BLaER1 (cell line): ENCODE results near the gene OSBPL9.
"Not testable (repeated sequence)": the region's sequence is repeated elsewhere in the genome, so short reads cannot be mapped to it uniquely, and the experiment has no call there.

Experiments
- H3K27ac ChIP-seq: shearing (Covaris generic); formaldehyde crosslinking; 2 replicates; pipeline ENCODE4 v1.8.1; 2022
- H3K27me3 ChIP-seq: shearing (Covaris generic); formaldehyde crosslinking; 2 replicates; pipeline ENCODE4 v1.8.1; 2022
- H3K36me3 ChIP-seq: shearing (Covaris generic); formaldehyde crosslinking; 2 replicates; pipeline ENCODE4 v1.8.1; 2022
- H3K4me1 ChIP-seq: shearing (Covaris generic); formaldehyde crosslinking; 2 replicates; pipeline ENCODE4 v1.8.1; 2022
- H3K4me2 ChIP-seq: shearing (Covaris generic); formaldehyde crosslinking; 2 replicates; pipeline ENCODE4 v1.8.1; 2022
- H3K4me3 ChIP-seq: shearing (Covaris generic); formaldehyde crosslinking; 2 replicates; pipeline ENCODE4 v1.8.1; 2022
- H3K9ac ChIP-seq: shearing (Covaris generic); formaldehyde crosslinking; 2 replicates; pipeline ENCODE4 v1.8.1; 2022
- H3K9me3 ChIP-seq: shearing (Covaris generic); formaldehyde crosslinking; 2 replicates; pipeline ENCODE4 v1.8.1; 2022
- H4K20me1 ChIP-seq: shearing (Covaris generic); formaldehyde crosslinking; 2 replicates; pipeline ENCODE4 v1.8.1; 2022
- Cebpa-rat ChIP-seq: shearing (Covaris generic); IDR thresholded peaks from 2 replicates; pipeline ENCODE4 v1.8.1; 2022

The OSBPL9 gene

GRCh38 chr1:51788938-51789337, 172.0 kb downstream of the OSBPL9 start:
- H3K4me1 ChIP-seq: no peaks in the 10 kb centered on the region
- peaks cover 100% of the 10 kb centered on the region for H3K36me3 ChIP-seq
- no peak for TF ChIP-seq Cebpa-rat
- no peak overlapping the region for H3K27ac ChIP-seq
- no peak overlapping the region for H3K9ac ChIP-seq
- H3K27me3 ChIP-seq: no peaks in the 10 kb centered on the region
- no peak overlapping the region for H3K4me2 ChIP-seq
- peaks cover 6% of the 10 kb centered on the region; the same call in 1 of the 2 replicates for H4K20me1 ChIP-seq
- H3K4me3 ChIP-seq: no peak overlapping the region
- H3K9me3 ChIP-seq: no peaks in the 10 kb centered on the region

GRCh38 chr1:51789342-51789741, 172.4 kb downstream of the OSBPL9 start:
- no peak overlapping the region for H3K4me3 ChIP-seq
- no peak overlapping the region for H3K9ac ChIP-seq
- peaks cover 6% of the 10 kb centered on the region; the same call in 1 of the 2 replicates for H4K20me1 ChIP-seq
- no peak overlapping the region for H3K27ac ChIP-seq
- H3K4me1 ChIP-seq: no peaks in the 10 kb centered on the region
- H3K9me3 ChIP-seq: no peaks in the 10 kb centered on the region
- H3K27me3 ChIP-seq: no peaks in the 10 kb centered on the region
- no peak for TF ChIP-seq Cebpa-rat
- H3K36me3 ChIP-seq: peaks cover 100% of the 10 kb centered on the region
- no peak overlapping the region for H3K4me2 ChIP-seq

DNA sequence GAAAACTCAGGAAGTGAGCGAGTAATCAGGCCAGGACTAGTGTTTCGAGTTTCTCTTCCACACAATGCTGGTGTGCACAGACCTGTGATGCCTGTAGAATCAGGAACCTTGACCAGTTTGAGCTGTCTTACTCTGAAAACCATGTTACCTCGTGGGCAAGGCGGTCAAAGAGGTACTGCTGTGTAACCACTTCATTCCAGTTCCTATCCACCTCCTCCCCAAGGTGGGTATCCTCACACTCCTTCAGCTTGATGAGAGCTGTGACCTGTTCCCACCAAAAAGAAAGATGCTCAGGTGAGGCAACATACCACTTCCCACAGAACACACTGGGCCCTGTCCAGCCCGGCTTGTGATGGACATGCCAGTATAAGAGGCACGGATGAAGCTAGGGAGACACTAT, 173.5 kb downstream of the OSBPL9 start:
- no peak overlapping the region for H3K4me2 ChIP-seq
- no peaks in the 10 kb centered on the region for H3K9me3 ChIP-seq
- no peak overlapping the region for H3K27ac ChIP-seq
- H3K4me3 ChIP-seq: no peak overlapping the region
- peaks cover 6% of the 10 kb centered on the region; the same call in 1 of the 2 replicates for H4K20me1 ChIP-seq
- H3K27me3 ChIP-seq: no peaks in the 10 kb centered on the region
- TF ChIP-seq Cebpa-rat: no peak
- H3K36me3 ChIP-seq: peaks cover 100% of the 10 kb centered on the region
- H3K4me1 ChIP-seq: no peaks in the 10 kb centered on the region
- no peak overlapping the region for H3K9ac ChIP-seq

DNA sequence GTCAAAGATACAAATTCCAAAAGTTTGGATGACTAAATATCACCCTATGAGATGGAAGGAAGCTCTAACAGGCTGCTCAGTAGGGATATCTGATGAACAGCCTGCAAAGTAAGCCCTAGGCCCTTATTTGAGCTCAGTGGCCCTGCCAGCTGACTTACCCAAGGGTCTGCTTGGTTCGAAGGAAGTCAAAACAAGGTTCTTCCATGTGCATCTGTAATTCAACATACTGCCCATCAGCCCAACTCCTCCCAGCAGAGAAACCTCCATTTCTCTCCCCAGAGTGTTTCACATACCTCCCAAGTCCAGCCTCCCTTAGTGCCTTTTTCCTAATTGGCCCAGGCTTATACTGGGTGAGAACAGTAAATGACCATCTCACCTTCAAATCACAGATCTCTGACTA, 175.0 kb downstream of the OSBPL9 start:
- Histone ChIP-seq H3K27ac (no peak overlapping the region), H3K4me1 (no peaks in the 10 kb centered on the region), H3K4me2 (no peak overlapping the region), H3K9me3 (no peaks in the 10 kb centered on the region), H3K9ac (no peak overlapping the region), H3K4me3 (no peak overlapping the region), H3K36me3 (peaks cover 98% of the 10 kb centered on the region), H4K20me1 (peaks cover under 1% of the 10 kb centered on the region; the same call in 1 of the 2 replicates), H3K27me3 (no peaks in the 10 kb centered on the region)
- no peak for TF ChIP-seq Cebpa-rat

GRCh38 chr1:51792864-51793263, 176.0 kb downstream of the OSBPL9 start:
- no peaks in the 10 kb centered on the region for H3K9me3 ChIP-seq
- H4K20me1 ChIP-seq: no peaks in the 10 kb centered on the region
- no peak for TF ChIP-seq Cebpa-rat
- no peak overlapping the region for H3K4me3 ChIP-seq
- H3K4me2 ChIP-seq: no peak overlapping the region
- H3K36me3 ChIP-seq: peaks cover 98% of the 10 kb centered on the region
- H3K27ac ChIP-seq: no peak overlapping the region
- no peak overlapping the region for H3K9ac ChIP-seq
- no peaks in the 10 kb centered on the region for H3K27me3 ChIP-seq
- H3K4me1 ChIP-seq: no peaks in the 10 kb centered on the region

DNA sequence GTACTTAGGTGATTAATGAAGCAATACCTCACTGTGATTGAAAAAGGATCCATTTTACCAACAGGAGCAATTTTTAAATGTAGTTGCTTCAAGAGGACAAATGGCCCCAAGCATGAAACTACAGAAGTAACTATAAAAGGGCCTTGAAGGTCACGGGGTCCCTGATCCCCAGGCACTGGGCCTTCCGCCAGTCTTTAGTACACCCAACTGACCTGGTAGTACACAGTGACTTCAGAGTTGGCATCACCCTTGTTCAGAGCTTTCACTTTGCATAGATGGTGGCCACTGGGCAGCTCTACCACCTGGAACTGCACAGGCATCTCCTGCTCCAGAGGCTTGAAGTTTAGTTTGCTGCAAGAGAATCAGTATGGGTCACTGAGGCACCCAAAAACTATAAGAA, 177.4 kb downstream of the OSBPL9 start:
- Histone ChIP-seq H3K27me3 (no peaks in the 10 kb centered on the region), H3K27ac (no peak overlapping the region), H3K4me3 (no peak overlapping the region), H3K9ac (no peak overlapping the region), H3K9me3 (no peaks in the 10 kb centered on the region), H3K36me3 (peaks cover 92% of the 10 kb centered on the region), H4K20me1 (no peaks in the 10 kb centered on the region), H3K4me2 (no peak overlapping the region), H3K4me1 (peaks cover under 1% of the 10 kb centered on the region; the same call in 1 of the 2 replicates)
- TF ChIP-seq Cebpa-rat: no peak

- Histone ChIP-seq H3K27ac (no peak overlapping the region), H3K9me3 (no peaks in the 10 kb centered on the region), H3K4me3 (no peak overlapping the region), H3K36me3 (peaks cover 92% of the 10 kb centered on the region), H3K27me3 (no peaks in the 10 kb centered on the region), H3K4me2 (no peak overlapping the region), H3K9ac (no peak overlapping the region), H3K4me1 (peaks cover 6% of the 10 kb centered on the region), H4K20me1 (no peaks in the 10 kb centered on the region)
- no peak for TF ChIP-seq Cebpa-rat
Observed at GRCh38 chr1:51794868-51795267, 178.0 kb downstream of the OSBPL9 start.

- no peaks in the 10 kb centered on the region for H3K27me3 ChIP-seq
- H3K27ac ChIP-seq: peak overlapping the region; percentile 58
- TF ChIP-seq Cebpa-rat: no peak
- H3K9me3 ChIP-seq: no peaks in the 10 kb centered on the region
- no peaks in the 10 kb centered on the region for H4K20me1 ChIP-seq
- peak overlapping the region; percentile 42 for H3K9ac ChIP-seq
- no peak overlapping the region for H3K4me3 ChIP-seq
- H3K4me1 ChIP-seq: peaks cover 16% of the 10 kb centered on the region
- peak overlapping the region; percentile 54 for H3K4me2 ChIP-seq
- H3K36me3 ChIP-seq: peaks cover 90% of the 10 kb centered on the region
Observed at GRCh38 chr1:51799372-51799771, 182.5 kb downstream of the OSBPL9 start.

GRCh38 chr1:51814513-51814912, 197.6 kb downstream of the OSBPL9 start:
- no peak overlapping the region for H3K4me3 ChIP-seq
- H3K27me3 ChIP-seq: no peaks in the 10 kb centered on the region
- no peak overlapping the region for H3K9ac ChIP-seq
- no peak for TF ChIP-seq Cebpa-rat
- H3K27ac ChIP-seq: no peak overlapping the region
- H3K9me3 ChIP-seq: no peaks in the 10 kb centered on the region
- H3K36me3 ChIP-seq: peaks cover 76% of the 10 kb centered on the region
- H3K4me1 ChIP-seq: no peaks in the 10 kb centered on the region
- H4K20me1 ChIP-seq: no peaks in the 10 kb centered on the region
- no peak overlapping the region for H3K4me2 ChIP-seq

GRCh38 chr1:51818487-51818886, 201.6 kb downstream of the OSBPL9 start:
- no peak overlapping the region for H3K27ac ChIP-seq
- no peaks in the 10 kb centered on the region for H3K9me3 ChIP-seq
- H3K4me2 ChIP-seq: no peak overlapping the region
- H3K36me3 ChIP-seq: peaks cover 69% of the 10 kb centered on the region
- no peaks in the 10 kb centered on the region for H3K4me1 ChIP-seq
- H3K27me3 ChIP-seq: no peaks in the 10 kb centered on the region
- H4K20me1 ChIP-seq: no peaks in the 10 kb centered on the region
- TF ChIP-seq Cebpa-rat: no peak
- no peak overlapping the region for H3K9ac ChIP-seq
- no peak overlapping the region for H3K4me3 ChIP-seq

DNA sequence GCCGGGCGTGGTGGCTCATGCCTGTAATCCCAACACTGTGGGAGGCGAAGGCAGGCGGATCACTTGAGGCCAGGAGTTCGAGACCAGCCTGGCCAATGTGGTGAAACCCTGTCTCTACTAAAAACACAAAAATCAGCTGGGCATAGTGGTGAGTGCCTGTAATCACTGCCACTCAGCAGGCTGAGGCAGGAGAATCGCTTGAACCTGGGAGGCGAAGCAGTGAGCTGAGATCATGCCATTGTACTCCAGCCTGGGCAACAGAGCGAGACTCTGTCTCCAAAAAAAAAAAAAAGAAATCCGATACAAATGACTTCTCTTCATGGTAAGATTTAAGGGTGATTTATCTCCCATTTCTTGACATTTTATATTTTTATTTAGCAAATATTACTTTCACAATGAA, 202.1 kb downstream of the OSBPL9 start:
- H3K36me3 ChIP-seq: peaks cover 67% of the 10 kb centered on the region
- not testable (repeated sequence) for H3K9ac ChIP-seq, H3K4me2 ChIP-seq, H3K27ac ChIP-seq, H3K27me3 ChIP-seq, H3K4me3 ChIP-seq, H4K20me1 ChIP-seq, H3K9me3 ChIP-seq, H3K4me1 ChIP-seq
